H9 (cell line): Measurements from ENCODE around the gene THBS3. TPM values are rescaled to one million over a fixed set of nuclear protein-coding genes. Genes with fewer than 3 reads are reported as not detected.

Experiments
- DNase-seq: peaks from one replicate; pipeline ENCODE4 v3.0.0-alpha.2; 2017
- H2AFZ ChIP-seq: one replicate; pipeline ENCODE4 v1.6.1; 2013; ENCODE audit warnings: mild to moderate bottlenecking, low read length, control low read depth, moderate library complexity
- H2AK5ac ChIP-seq: 2 replicates; pipeline ENCODE4 v1.6.1; 2013; ENCODE audit warnings: low read length, control low read depth, mixed read lengths; ENCODE audit not compliant: insufficient read length
- H2BK120ac ChIP-seq: one replicate; pipeline ENCODE4 v1.6.1; 2013; ENCODE audit warnings: low read depth, mild to moderate bottlenecking, low read length, control low read depth, inconsistent platforms; ENCODE audit not compliant: poor library complexity, severe bottlenecking
- H2BK12ac ChIP-seq: 2 replicates; pipeline ENCODE4 v1.6.1; 2013; ENCODE audit warnings: low read length, control low read depth, mixed read lengths, low read depth; ENCODE audit not compliant: insufficient read length
- H2BK15ac ChIP-seq: 2 replicates; pipeline ENCODE4 v1.6.1; 2013; ENCODE audit warnings: low read depth, low read length, control low read depth
- H2BK20ac ChIP-seq: one replicate; pipeline ENCODE4 v1.6.1; 2013; ENCODE audit warnings: low read depth, mild to moderate bottlenecking, low read length, control low read depth, inconsistent platforms; ENCODE audit not compliant: poor library complexity, severe bottlenecking
- H2BK5ac ChIP-seq: 2 replicates; pipeline ENCODE4 v1.6.1; 2013; ENCODE audit warnings: low read length, control low read depth, mixed read lengths; ENCODE audit not compliant: insufficient read length
- H3K14ac ChIP-seq: 2 replicates; pipeline ENCODE4 v1.6.1; 2013; ENCODE audit warnings: low read length, control low read depth; ENCODE audit not compliant: insufficient read depth
- H3K18ac ChIP-seq: 2 replicates; pipeline ENCODE4 v1.6.1; 2013; ENCODE audit warnings: low read depth, mild to moderate bottlenecking, mixed read lengths, low read length, control low read depth; ENCODE audit not compliant: insufficient read length
- H3K23ac ChIP-seq: 2 replicates; pipeline ENCODE4 v1.6.1; 2013; ENCODE audit warnings: low read length, control low read depth, mixed read lengths, low read depth; ENCODE audit not compliant: insufficient read length
- H3K23me2 ChIP-seq: 2 replicates; pipeline ENCODE4 v1.6.1; 2013; ENCODE audit warnings: low read depth, mild to moderate bottlenecking, mixed read lengths, low read length, control low read depth; ENCODE audit not compliant: insufficient read length, poor library complexity, severe bottlenecking
- H3K27ac ChIP-seq: 2 replicates; pipeline ENCODE4 v1.5.1; 2013; ENCODE audit warnings: low read length, control low read depth, mixed read lengths, low read depth; ENCODE audit not compliant: insufficient read length
- H3K27me3 ChIP-seq: 2 replicates; pipeline ENCODE4 v1.6.1; 2013; ENCODE audit warnings: low read length, control low read depth, inconsistent platforms; ENCODE audit not compliant: insufficient read depth
- H3K4ac ChIP-seq: 2 replicates; pipeline ENCODE4 v1.6.1; 2013; ENCODE audit warnings: low read depth, mild to moderate bottlenecking, control low read depth, inconsistent platforms, low read length, moderate library complexity
- H3K4me1 ChIP-seq: 2 replicates; pipeline ENCODE4 v1.6.1; 2013; ENCODE audit warnings: low read length, control low read depth, inconsistent platforms; ENCODE audit not compliant: insufficient read depth
- H3K4me2 ChIP-seq: 2 replicates; pipeline ENCODE4 v1.6.1; 2013; ENCODE audit warnings: low read length, control low read depth, mixed read lengths; ENCODE audit not compliant: insufficient read length, insufficient read depth
- H3K56ac ChIP-seq: 2 replicates; pipeline ENCODE4 v1.6.1; 2013; ENCODE audit warnings: low read depth, mild to moderate bottlenecking, mixed read lengths, low read length, control low read depth; ENCODE audit not compliant: insufficient read length
- H3K79me1 ChIP-seq: 2 replicates; pipeline ENCODE4 v1.6.1; 2013; ENCODE audit warnings: low read depth, mild to moderate bottlenecking, moderate library complexity, low read length, control low read depth, inconsistent platforms; ENCODE audit not compliant: insufficient read depth, poor library complexity, severe bottlenecking
- H3K79me2 ChIP-seq: 2 replicates; pipeline ENCODE4 v1.6.1; 2013; ENCODE audit warnings: low read length, control low read depth, inconsistent platforms; ENCODE audit not compliant: insufficient read depth
- H3K9ac ChIP-seq: 2 replicates; pipeline ENCODE4 v1.6.1; 2013; ENCODE audit warnings: low read length, control low read depth, mixed read lengths; ENCODE audit not compliant: insufficient read length; ENCODE audit errors: extremely low read depth
- H3K9me3 ChIP-seq: one replicate; pipeline ENCODE4 v1.6.1; 2013; ENCODE audit warnings: low read depth, low read length, inconsistent platforms; ENCODE audit not compliant: control insufficient read depth
- H3T11ph ChIP-seq: one replicate; pipeline ENCODE4 v1.6.1; 2013; ENCODE audit warnings: mild to moderate bottlenecking, low read length, control low read depth, inconsistent platforms
- H4K20me1 ChIP-seq: one replicate; pipeline ENCODE4 v1.6.1; 2013; ENCODE audit not compliant: control insufficient read depth, insufficient read length, insufficient read depth
- H4K5ac ChIP-seq: 2 replicates; pipeline ENCODE4 v1.6.1; 2013; ENCODE audit warnings: low read depth, mild to moderate bottlenecking, mixed read lengths, low read length, control low read depth; ENCODE audit not compliant: insufficient read length
- H4K8ac ChIP-seq: replicated peaks from 2 replicates; pipeline ENCODE4 v1.6.1; 2013; ENCODE audit warnings: low read length, control low read depth, mixed read lengths, low read depth; ENCODE audit not compliant: insufficient read length
- H4K91ac ChIP-seq: 2 replicates; pipeline ENCODE4 v1.6.1; 2013; ENCODE audit warnings: low read depth, mild to moderate bottlenecking, moderate library complexity, mixed read lengths, low read length, control low read depth; ENCODE audit not compliant: insufficient read length
- H3K27ac Mint-ChIP-seq, 3 experiments: 2 replicates in 2 of 3; 3 replicates in 1 of 3; pipeline ENCODE4 v1.8.0; 2020 to 2021; ENCODE audit warnings: mixed read lengths in 3 of 3, mild to moderate bottlenecking in 1 of 3, moderate library complexity in 1 of 3
- H3K27me3 Mint-ChIP-seq: 2 replicates; pipeline ENCODE4 v1.8.0; 2021; ENCODE audit warnings: low read depth, mild to moderate bottlenecking, moderate library complexity, mixed read lengths
- H3K36me3 Mint-ChIP-seq, 3 experiments: 2 replicates in 2 of 3; 3 replicates in 1 of 3; pipeline ENCODE4 v1.8.0; 2020 to 2021; ENCODE audit warnings: low read depth in 3 of 3, mixed read lengths in 3 of 3; ENCODE audit not compliant: insufficient read depth in 1 of 3
- H3K4me1 Mint-ChIP-seq, 2 experiments: 2 replicates each; pipeline ENCODE4 v1.8.0; 2020; ENCODE audit warnings: mixed read lengths in 2 of 2
- H3K4me3 Mint-ChIP-seq, 2 experiments: 2 replicates in 1 of 2; 3 replicates in 1 of 2; pipeline ENCODE4 v1.8.0; 2020 to 2021; ENCODE audit warnings: mild to moderate bottlenecking in 2 of 2, mixed read lengths in 2 of 2, moderate library complexity in 1 of 2
- H3K9me3 Mint-ChIP-seq, 2 experiments: 2 replicates in 1 of 2; 3 replicates in 1 of 2; pipeline ENCODE4 v1.8.0; 2020; ENCODE audit warnings: mild to moderate bottlenecking in 2 of 2, mixed read lengths in 2 of 2, moderate library complexity in 1 of 2
- WGBS: extraction: QIAGEN DNeasy Blood & Tissue Kit; methylation state at CpG from one replicate; pipeline ENCODE4 v1.1.7; 2013; ENCODE audit warnings: missing lambda C conversion rate, low lambda C conversion rate, mixed read lengths; ENCODE audit not compliant: insufficient read length; ENCODE audit errors: extremely low coverage; 5-methylcytosine and 5-hydroxymethylcytosine counted together
- total RNA-seq: library from RNA; stranded (reverse); gene quantifications from 2 replicates; pipeline ENCODE4 v1.2.1, GENCODE V29; 2021
- TF ChIP-seq, protein P1 (sequence below): fragments of 200-600 bp; sonication (generic); conservative IDR thresholded peaks from 3 replicates; pipeline ENCODE4 v1.8.0; 2021; ENCODE audit warnings: antibody characterized with exemption, mild to moderate bottlenecking

Gene THBS3
- total RNA-seq, 1 experiment from 2014 or later: 5.9 TPM

GRCh38 chr1:155171836-155172731 lies 35.6 kb downstream of the THBS3 start:
- no peaks in the 10 kb centered on the region for H3K9me3 ChIP-seq
- peak overlapping the region; percentile 76 for H3K9ac ChIP-seq
- H3T11ph ChIP-seq: no peak overlapping the region
- no peak overlapping the region for H3K14ac ChIP-seq
- H2BK12ac ChIP-seq: no peak overlapping the region
- Mint-ChIP-seq H3K36me3 (peaks cover 9 to 33% (median 25%) of the 10 kb centered on the region in 3 experiments), H3K4me1 (peaks cover 26 to 38% of the 10 kb centered on the region in 2 experiments), H3K4me3 (peak overlapping the region; percentile 92 to 97), H3K9me3 (no peaks in the 10 kb centered on the region), H3K27me3 (no peaks in the 10 kb centered on the region; the same call in 1 of the 2 replicates), H3K27ac (peak overlapping the region; percentile 67 to 95 (median 67))
- H3K4ac ChIP-seq: no peak overlapping the region
- peaks cover 22% of the 10 kb centered on the region for H3K23me2 ChIP-seq
- H4K8ac ChIP-seq: no peak overlapping the region
- H3K4me2 ChIP-seq: peak overlapping the region; percentile 75
- H3K4me1 ChIP-seq: no peaks in the 10 kb centered on the region
- no peaks in the 10 kb centered on the region for H4K20me1 ChIP-seq
- TF ChIP-seq, protein P1, sequence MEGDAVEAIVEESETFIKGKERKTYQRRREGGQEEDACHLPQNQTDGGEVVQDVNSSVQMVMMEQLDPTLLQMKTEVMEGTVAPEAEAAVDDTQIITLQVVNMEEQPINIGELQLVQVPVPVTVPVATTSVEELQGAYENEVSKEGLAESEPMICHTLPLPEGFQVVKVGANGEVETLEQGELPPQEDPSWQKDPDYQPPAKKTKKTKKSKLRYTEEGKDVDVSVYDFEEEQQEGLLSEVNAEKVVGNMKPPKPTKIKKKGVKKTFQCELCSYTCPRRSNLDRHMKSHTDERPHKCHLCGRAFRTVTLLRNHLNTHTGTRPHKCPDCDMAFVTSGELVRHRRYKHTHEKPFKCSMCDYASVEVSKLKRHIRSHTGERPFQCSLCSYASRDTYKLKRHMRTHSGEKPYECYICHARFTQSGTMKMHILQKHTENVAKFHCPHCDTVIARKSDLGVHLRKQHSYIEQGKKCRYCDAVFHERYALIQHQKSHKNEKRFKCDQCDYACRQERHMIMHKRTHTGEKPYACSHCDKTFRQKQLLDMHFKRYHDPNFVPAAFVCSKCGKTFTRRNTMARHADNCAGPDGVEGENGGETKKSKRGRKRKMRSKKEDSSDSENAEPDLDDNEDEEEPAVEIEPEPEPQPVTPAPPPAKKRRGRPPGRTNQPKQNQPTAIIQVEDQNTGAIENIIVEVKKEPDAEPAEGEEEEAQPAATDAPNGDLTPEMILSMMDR: no peak
- no peak overlapping the region for H3K18ac ChIP-seq
- H4K91ac ChIP-seq: no peak overlapping the region
- H2BK5ac ChIP-seq: no peak overlapping the region
- no peaks in the 10 kb centered on the region for H3K79me1 ChIP-seq
- H2AFZ ChIP-seq: no peak overlapping the region
- no peak overlapping the region for H4K5ac ChIP-seq
- no peak overlapping the region for H2BK20ac ChIP-seq
- no peak overlapping the region for H3K56ac ChIP-seq
- no peak overlapping the region for H2BK120ac ChIP-seq
- H3K23ac ChIP-seq: no peak overlapping the region
- H2BK15ac ChIP-seq: no peak overlapping the region
- no peaks in the 10 kb centered on the region for H3K27me3 ChIP-seq
- no peak for DNase-seq
- WGBS: no CpG with 5 or more reads among the region's 8 CpGs
- H2AK5ac ChIP-seq: no peak overlapping the region
- H3K27ac ChIP-seq: no peak overlapping the region
- no peaks in the 10 kb centered on the region; the same call in 1 of the 2 replicates for H3K79me2 ChIP-seq
